ENCODE results near the gene OTOG. TPM values are rescaled to one million over a fixed set of nuclear protein-coding genes. Genes with fewer than 3 reads are reported as not detected.

Gene OTOG
- total RNA-seq, 1 donor from 2014 or later: not detected

- Histone ChIP-seq H3K36me3 (ENCODE audit: control insufficient read depth, insufficient read depth, low read length) (no peaks in the 10 kb centered on the region), H3K4me3 (ENCODE audit: low read depth, low read length) (no peak overlapping the region), H3K27me3 (ENCODE audit: control insufficient read depth, insufficient read depth, low read length) (no peaks in the 10 kb centered on the region)
- TF ChIP-seq CTCF (IDR thresholded peaks at IDR 0.05; ENCODE audit: insufficient read depth, low read length, poor library complexity, severe bottlenecking): no peak
- no peak for DNase-seq (ENCODE audit: low read depth)
These were observed 86.4 kb downstream of the OTOG start for GRCh38 chr11:17633279-17633986.

GRCh38 chr11:17633987-17634775 is 87.1 kb downstream of the OTOG start:
- no peaks in the 10 kb centered on the region for H3K27me3 ChIP-seq (ENCODE audit: control insufficient read depth, insufficient read depth, low read length)
- TF ChIP-seq CTCF (IDR thresholded peaks at IDR 0.05; ENCODE audit: insufficient read depth, low read length, poor library complexity, severe bottlenecking): no peak
- no peaks in the 10 kb centered on the region for H3K36me3 ChIP-seq (ENCODE audit: control insufficient read depth, insufficient read depth, low read length)

GRCh38 chr11:17634776-17635550 is 87.9 kb downstream of the OTOG start:
- Histone ChIP-seq H3K27me3 (ENCODE audit: control insufficient read depth, insufficient read depth, low read length) (no peaks in the 10 kb centered on the region), H3K4me3 (ENCODE audit: low read depth, low read length) (no peak overlapping the region), H3K36me3 (ENCODE audit: control insufficient read depth, insufficient read depth, low read length) (no peaks in the 10 kb centered on the region)
- no peak for DNase-seq (ENCODE audit: low read depth)
- TF ChIP-seq CTCF (IDR thresholded peaks at IDR 0.05; ENCODE audit: insufficient read depth, low read length, poor library complexity, severe bottlenecking): no peak

More at GRCh38 chr11:17633987-17634775, 87.1 kb downstream of the OTOG start:
- DNase-seq (ENCODE audit: low read depth): no peak
- no peak overlapping the region for H3K4me3 ChIP-seq (ENCODE audit: low read depth, low read length)

GRCh38 chr11:17635551-17635938 is 88.5 kb downstream of the OTOG start:
- no peak overlapping the region for H3K4me3 ChIP-seq (ENCODE audit: low read depth, low read length)
- H3K27me3 ChIP-seq (ENCODE audit: control insufficient read depth, insufficient read depth, low read length): no peaks in the 10 kb centered on the region
- TF ChIP-seq CTCF (IDR thresholded peaks at IDR 0.05; ENCODE audit: insufficient read depth, low read length, poor library complexity, severe bottlenecking): no peak
- H3K36me3 ChIP-seq (ENCODE audit: control insufficient read depth, insufficient read depth, low read length): no peaks in the 10 kb centered on the region
- no peak for DNase-seq (ENCODE audit: low read depth)

- Histone ChIP-seq H3K27me3 (ENCODE audit: control insufficient read depth, insufficient read depth, low read length) (no peaks in the 10 kb centered on the region), H3K4me3 (ENCODE audit: low read depth, low read length) (no peak overlapping the region), H3K36me3 (ENCODE audit: control insufficient read depth, insufficient read depth, low read length) (no peaks in the 10 kb centered on the region)
- no peak for TF ChIP-seq CTCF (IDR thresholded peaks at IDR 0.05; ENCODE audit: insufficient read depth, low read length, poor library complexity, severe bottlenecking)
- DNase-seq (ENCODE audit: low read depth): no peak
These were observed 89.7 kb downstream of the OTOG start for GRCh38 chr11:17636721-17637120.

Measured in kidney epithelial cell (primary cell).